Peyer's patch (tissue), 4 donors: ENCODE data around the gene LEPR. TPM values are rescaled to one million over a fixed set of nuclear protein-coding genes. Genes with fewer than 3 reads are reported as not detected.

ENCODE experiments used
- DNase-seq, 3 donors: peaks; one replicate each; pipeline ENCODE4 v3.0.0-alpha.2; 2017 to 2019
- H3K27ac ChIP-seq, 4 donors: fragments of 200-600 bp; sonication (generic); one replicate each; pipeline ENCODE4 v1.5.1; 2016 to 2019
- H3K27me3 ChIP-seq, 2 donors: fragments of 200-600 bp; sonication (generic); one replicate each; pipeline ENCODE4 v1.5.1; 2019
- H3K36me3 ChIP-seq, 3 donors: fragments of 200-600 bp; sonication (generic); one replicate each; pipeline ENCODE4 v1.5.1; 2016 to 2019
- H3K4me1 ChIP-seq, 4 donors: fragments of 200-600 bp; sonication (generic); one replicate each; pipeline ENCODE4 v1.5.1; 2016 to 2019
- H3K4me3 ChIP-seq, 4 donors: fragments of 200-600 bp; sonication (generic); 1 replicate in 3 of 4; 2 replicates in 1 of 4; pipeline ENCODE4 v1.5.1; 2016 to 2019; ENCODE audit warnings: mild to moderate bottlenecking in 1 of 4
- H3K9me3 ChIP-seq, 4 donors: fragments of 200-600 bp; sonication (generic); one replicate each; pipeline ENCODE4 v1.5.1; 2016 to 2019; ENCODE audit warnings: mild to moderate bottlenecking in 1 of 4
- POLR2A ChIP-seq, 2 donors: fragments of 450-650 bp; IDR thresholded peaks; one replicate each; pipeline ENCODE4 v1.5.1; 2017; ENCODE audit warnings: antibody characterized with exemption in 2 of 2, mild to moderate bottlenecking in 2 of 2, moderate library complexity in 2 of 2
- total RNA-seq, 4 donors: library from RNA; depleted of rRNA; stranded (reverse); fragments of >200 nt; gene quantifications; one replicate each; pipeline ENCODE4 v1.1.0, GENCODE V29; 2016
- TF ChIP-seq, protein P1 (sequence below), 6 experiments: fragments of 450-650 bp in 4 of 6; fragments of 200-600 bp in 2 of 6; sonication (generic) in 1 of 6; IDR thresholded peaks; one replicate each; pipeline ENCODE4 v1.5.1; 2017 to 2019; ENCODE audit warnings: antibody characterized with exemption in 6 of 6, mild to moderate bottlenecking in 3 of 6, moderate library complexity in 1 of 6

Gene LEPR
- total RNA-seq, 4 donors from 2014 or later, result 4.1 to 22.0 (median 9.9) TPM

DNA sequence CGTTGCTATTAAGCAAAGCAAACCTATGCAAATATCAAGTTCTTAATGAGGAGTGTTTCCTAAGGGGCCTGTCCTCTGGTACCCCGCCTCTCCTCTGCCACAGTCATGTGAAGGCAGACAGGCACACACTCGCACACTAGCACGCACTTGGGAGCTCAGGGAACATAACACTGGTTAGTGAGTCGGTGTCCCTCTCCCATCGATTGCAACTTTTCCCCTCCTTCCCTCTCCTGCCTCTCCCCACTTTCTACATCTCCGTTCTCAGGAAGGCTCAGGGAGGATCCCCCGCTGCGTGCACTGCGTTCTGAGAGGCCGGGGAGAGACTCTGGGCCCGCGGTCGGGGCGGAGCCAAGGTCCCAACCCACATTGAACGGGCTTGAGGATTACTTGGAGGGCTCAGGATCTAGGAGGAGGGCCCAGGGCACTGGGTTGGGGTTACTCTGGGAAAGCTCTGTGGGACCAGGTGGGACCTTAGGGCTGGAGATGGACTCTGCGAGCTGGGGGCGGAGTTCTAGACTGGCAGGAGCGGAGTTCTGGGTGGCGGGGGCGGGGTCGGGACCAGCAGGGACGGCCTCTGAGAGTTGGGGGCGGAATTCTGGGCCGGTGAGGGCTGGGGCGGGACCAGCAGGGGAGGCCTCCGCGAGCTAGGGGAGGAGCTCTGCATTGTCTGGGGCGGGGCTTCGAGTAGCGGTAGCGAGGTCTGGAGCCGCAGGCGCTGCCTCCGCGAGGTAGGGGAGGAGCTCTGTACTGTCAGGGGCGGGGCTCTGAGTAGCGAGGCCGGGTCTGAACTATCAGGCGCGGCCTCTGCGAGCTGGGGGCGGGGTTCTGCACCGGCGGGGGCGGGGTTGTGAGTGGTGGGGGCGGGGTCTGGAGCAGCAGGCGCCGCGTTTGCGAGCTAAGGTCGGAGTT is 533 bp upstream of the LEPR start:
- no peaks in the 10 kb centered on the region for H3K27me3 ChIP-seq
- peak; percentile 98 to 99 (median 99) for DNase-seq
- no peaks in the 10 kb centered on the region for H3K9me3 ChIP-seq
- H3K4me3 ChIP-seq, result peak overlapping the region; percentile 58 to 86 (median 60)
- TF ChIP-seq, protein P1, sequence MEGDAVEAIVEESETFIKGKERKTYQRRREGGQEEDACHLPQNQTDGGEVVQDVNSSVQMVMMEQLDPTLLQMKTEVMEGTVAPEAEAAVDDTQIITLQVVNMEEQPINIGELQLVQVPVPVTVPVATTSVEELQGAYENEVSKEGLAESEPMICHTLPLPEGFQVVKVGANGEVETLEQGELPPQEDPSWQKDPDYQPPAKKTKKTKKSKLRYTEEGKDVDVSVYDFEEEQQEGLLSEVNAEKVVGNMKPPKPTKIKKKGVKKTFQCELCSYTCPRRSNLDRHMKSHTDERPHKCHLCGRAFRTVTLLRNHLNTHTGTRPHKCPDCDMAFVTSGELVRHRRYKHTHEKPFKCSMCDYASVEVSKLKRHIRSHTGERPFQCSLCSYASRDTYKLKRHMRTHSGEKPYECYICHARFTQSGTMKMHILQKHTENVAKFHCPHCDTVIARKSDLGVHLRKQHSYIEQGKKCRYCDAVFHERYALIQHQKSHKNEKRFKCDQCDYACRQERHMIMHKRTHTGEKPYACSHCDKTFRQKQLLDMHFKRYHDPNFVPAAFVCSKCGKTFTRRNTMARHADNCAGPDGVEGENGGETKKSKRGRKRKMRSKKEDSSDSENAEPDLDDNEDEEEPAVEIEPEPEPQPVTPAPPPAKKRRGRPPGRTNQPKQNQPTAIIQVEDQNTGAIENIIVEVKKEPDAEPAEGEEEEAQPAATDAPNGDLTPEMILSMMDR (IDR thresholded peaks at IDR 0.05), result no peak
- peak; percentile 28 to 67 for TF ChIP-seq POLR2A (IDR thresholded peaks at IDR 0.05)
- peaks cover 0 to 20% (median 0%) of the 10 kb centered on the region in 4 donors for H3K4me1 ChIP-seq
- H3K36me3 ChIP-seq, result no peaks in the 10 kb centered on the region
- peak overlapping the region; percentile 81 to 95 (median 88) for H3K27ac ChIP-seq

DNA sequence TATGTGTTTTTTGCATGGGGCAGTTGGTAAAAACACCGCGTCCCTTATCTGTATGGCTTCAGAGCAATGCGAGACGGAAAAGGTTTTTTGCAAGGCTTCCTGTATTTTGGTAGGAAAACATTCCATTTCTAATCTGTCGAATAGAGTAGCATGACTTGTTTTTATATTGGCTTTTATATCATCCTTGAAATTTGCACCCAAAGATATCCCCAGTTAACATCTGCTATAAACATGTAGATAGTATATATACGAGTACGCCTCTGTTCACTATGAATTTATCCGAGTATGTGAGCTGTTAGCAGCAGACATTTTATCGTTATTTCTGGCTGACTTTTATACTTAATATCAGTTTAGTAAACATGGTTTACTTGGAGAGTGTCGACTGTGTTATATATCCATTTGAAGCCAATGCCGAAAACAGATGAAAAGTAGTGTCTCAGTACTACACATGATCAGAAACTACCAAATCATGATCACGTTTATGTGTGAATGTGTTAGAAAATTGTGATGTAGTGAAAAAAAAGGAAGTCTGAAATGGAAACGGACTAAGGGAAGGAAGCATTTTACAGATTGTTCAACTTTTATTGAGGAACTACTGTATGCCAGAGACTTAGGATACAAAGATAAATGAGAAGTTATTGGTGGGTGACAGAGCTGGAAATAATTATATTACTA is 1.0 kb downstream of the LEPR start:
- Histone ChIP-seq H3K27me3 (no peaks in the 10 kb centered on the region), H3K4me3 (peak overlapping the region; percentile 58 to 86 (median 59)), H3K4me1 (peaks cover 0 to 20% (median 0%) of the 10 kb centered on the region in 4 donors), H3K36me3 (peaks cover 0 to 12% (median 5%) of the 10 kb centered on the region in 3 donors), H3K27ac (peak overlapping the region; percentile 81 to 95 (median 88)), H3K9me3 (no peaks in the 10 kb centered on the region)
- no peak for DNase-seq
- TF ChIP-seq, protein P1 (IDR thresholded peaks at IDR 0.05), result no peak
- no peak for TF ChIP-seq POLR2A (IDR thresholded peaks at IDR 0.05)

DNA sequence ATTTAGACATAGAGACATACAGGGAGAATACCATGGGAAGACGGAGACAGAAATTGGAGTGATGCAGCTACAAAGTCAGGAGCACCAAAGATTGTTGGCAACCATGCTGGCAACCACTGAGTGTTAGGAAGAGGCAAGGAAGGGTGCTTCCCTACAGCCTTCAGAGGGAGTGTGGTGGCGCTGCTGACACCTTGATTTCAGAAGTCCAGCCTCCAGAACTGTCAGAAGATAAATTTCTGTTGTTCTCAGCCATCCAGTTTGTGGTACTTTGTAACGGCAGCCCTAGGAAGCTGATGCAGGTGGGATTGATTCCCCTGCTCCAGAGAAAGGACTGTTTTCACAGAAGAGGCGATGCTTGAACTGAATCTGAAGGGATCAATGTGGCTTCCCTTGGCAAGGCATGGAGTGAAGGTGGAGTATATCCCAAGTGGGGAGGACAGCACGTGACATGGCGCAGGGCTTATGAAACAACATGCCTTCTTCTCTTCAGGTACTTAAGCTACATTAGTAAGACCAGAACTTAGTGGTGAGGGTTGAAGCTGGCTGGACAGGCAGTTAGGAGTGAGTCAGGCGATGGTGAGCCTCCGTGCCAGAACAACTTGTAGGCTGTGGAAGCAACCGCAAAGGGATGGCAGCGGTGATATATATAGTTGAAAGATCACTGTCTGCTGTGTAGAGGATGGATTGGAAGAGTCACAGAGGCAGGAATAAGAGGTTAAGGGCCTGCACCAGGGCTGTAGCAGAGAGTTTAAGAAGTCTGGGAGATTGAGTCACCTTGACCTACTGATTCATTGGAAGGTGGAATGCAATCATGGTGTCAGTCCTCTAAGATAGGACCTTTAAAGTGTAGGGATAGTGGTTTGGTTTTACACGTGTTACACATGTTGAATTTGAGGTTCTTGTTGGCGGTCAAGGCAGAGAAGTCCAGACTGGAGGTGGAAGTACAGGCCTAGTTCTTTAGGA is 2.1 kb downstream of the LEPR start:
- Histone ChIP-seq H3K4me3 (peak overlapping the region in 2 of 4 donors; percentile 58 to 86), H3K4me1 (peaks cover 0 to 20% (median 0%) of the 10 kb centered on the region in 4 donors), H3K27ac (peak overlapping the region in 1 of 4 donors; percentile 92), H3K27me3 (no peaks in the 10 kb centered on the region), H3K36me3 (peaks cover 0 to 20% (median 5%) of the 10 kb centered on the region in 3 donors), H3K9me3 (no peaks in the 10 kb centered on the region)
- DNase-seq, result no peak
- TF ChIP-seq, protein P1 (IDR thresholded peaks at IDR 0.05), result no peak
- TF ChIP-seq POLR2A (IDR thresholded peaks at IDR 0.05), result no peak

- Histone ChIP-seq H3K36me3 (peaks cover 0 to 34% (median 5%) of the 10 kb centered on the region in 3 donors), H3K9me3 (no peaks in the 10 kb centered on the region), H3K27ac (no peak overlapping the region), H3K4me1 (peaks cover 0 to 20% (median 0%) of the 10 kb centered on the region in 4 donors), H3K4me3 (no peak overlapping the region), H3K27me3 (no peaks in the 10 kb centered on the region)
- no peak for DNase-seq
- TF ChIP-seq, protein P1 (IDR thresholded peaks at IDR 0.05), result no peak
- TF ChIP-seq POLR2A (IDR thresholded peaks at IDR 0.05), result no peak
Observed at GRCh38 chr1:65423884-65424572, 3.6 kb downstream of the LEPR start.
